GM12801 (cell line): ENCODE results near the gene PI4KA.

Source experiments
- CTCF ChIP-seq: IDR thresholded peaks from one replicate; pipeline ENCODE4 v1.5.1; 2011; ENCODE audit warnings: control low read depth; ENCODE audit not compliant: insufficient read length; ENCODE audit errors: extremely low read depth

PI4KA gene

GRCh38 chr22:20752104-20752741 lies 106.4 kb downstream of the PI4KA start:
- TF ChIP-seq CTCF, result no peak

- TF ChIP-seq CTCF, result no peak
Observed at GRCh38 chr22:20751185-20751851, 107.3 kb downstream of the PI4KA start.

- TF ChIP-seq CTCF, result no peak
Observed at GRCh38 chr22:20750461-20751184, 108.0 kb downstream of the PI4KA start.

GRCh38 chr22:20749453-20749852 lies 109.2 kb downstream of the PI4KA start:
- no peak for TF ChIP-seq CTCF

GRCh38 chr22:20748731-20749428 lies 109.7 kb downstream of the PI4KA start:
- no peak for TF ChIP-seq CTCF

- no peak for TF ChIP-seq CTCF
Observed at GRCh38 chr22:20748082-20748481, 110.5 kb downstream of the PI4KA start.

GRCh38 chr22:20747223-20747622 lies 111.4 kb downstream of the PI4KA start:
- no peak for TF ChIP-seq CTCF
